C4-2B (cell line): Measurements from ENCODE around the gene HS1BP3.

ENCODE experiments used
- CTCF ChIP-seq: fragments of 450-650 bp; conservative IDR thresholded peaks from 2 replicates; pipeline ENCODE4 v1.5.1; 2017; ENCODE audit warnings: mild to moderate bottlenecking
- ZFX ChIP-seq: fragments of 450-650 bp; IDR thresholded peaks from 2 replicates; pipeline ENCODE4 v1.6.1; 2017

- TF ChIP-seq CTCF (no peak), ZFX (no peak)
Observed at GRCh38 chr2:20667531-20668401, 16.9 kb upstream of the HS1BP3 start.
